ENCODE results near the gene MRPS26. TPM values are rescaled to one million over a fixed set of nuclear protein-coding genes. Genes with fewer than 3 reads are reported as not detected.

MRPS26 gene
- total RNA-seq, 4 donors from 2014 or later: 13.2 to 157 (median 35.8) TPM

GRCh38 chr20:3032624-3033023 is 13.2 kb upstream of the MRPS26 start:
- Histone ChIP-seq H3K4me3 (no peak overlapping the region), H3K4me1 (no peaks in the 10 kb centered on the region), H3K27me3 (no peaks in the 10 kb centered on the region), H3K9me3 (no peaks in the 10 kb centered on the region), H3K36me3 (no peaks in the 10 kb centered on the region), H3K27ac (no peak overlapping the region)
- DNase-seq: no peak
- intact Hi-C loops (cut with DNase I; ENCODE audit: low total_unique reads): no loop called here
- TF ChIP-seq POLR2A (IDR thresholded peaks at IDR 0.05) (no peak), CTCF (IDR thresholded peaks at IDR 0.05) (no peak)

GRCh38 chr20:3037654-3038053 is 8.2 kb upstream of the MRPS26 start:
- Histone ChIP-seq H3K27me3 (no peaks in the 10 kb centered on the region), H3K4me3 (no peak overlapping the region), H3K9me3 (no peaks in the 10 kb centered on the region), H3K36me3 (no peaks in the 10 kb centered on the region), H3K4me1 (no peaks in the 10 kb centered on the region), H3K27ac (no peak overlapping the region)
- DNase-seq: no peak
- intact Hi-C loops (cut with DNase I; ENCODE audit: low total_unique reads): no loop called here
- TF ChIP-seq CTCF (IDR thresholded peaks at IDR 0.05) (no peak), POLR2A (IDR thresholded peaks at IDR 0.05) (no peak)

- no peak for DNase-seq
Observed at GRCh38 chr20:3038454-3038853, 7.4 kb upstream of the MRPS26 start.

GRCh38 chr20:3039426-3039825 is 6.4 kb upstream of the MRPS26 start:
- Histone ChIP-seq H3K27me3 (no peaks in the 10 kb centered on the region), H3K36me3 (no peaks in the 10 kb centered on the region), H3K27ac (no peak overlapping the region), H3K4me3 (no peak overlapping the region), H3K9me3 (no peaks in the 10 kb centered on the region), H3K4me1 (no peaks in the 10 kb centered on the region)
- no peak for TF ChIP-seq POLR2A (IDR thresholded peaks at IDR 0.05)
- intact Hi-C loops (cut with DNase I; ENCODE audit: low total_unique reads): no loop called here
- DNase-seq: no peak

More at GRCh38 chr20:3038454-3038853, 7.4 kb upstream of the MRPS26 start:
- Histone ChIP-seq H3K27me3 (no peaks in the 10 kb centered on the region), H3K27ac (no peak overlapping the region), H3K9me3 (no peaks in the 10 kb centered on the region), H3K4me3 (no peak overlapping the region), H3K4me1 (no peaks in the 10 kb centered on the region), H3K36me3 (no peaks in the 10 kb centered on the region)
- TF ChIP-seq POLR2A (IDR thresholded peaks at IDR 0.05) (no peak), CTCF (IDR thresholded peaks at IDR 0.05) (no peak)
- intact Hi-C loops (cut with DNase I; ENCODE audit: low total_unique reads): no loop called here

GRCh38 chr20:3040086-3040485 is 5.8 kb upstream of the MRPS26 start:
- no peaks in the 10 kb centered on the region for H3K4me1 ChIP-seq
- no peak for DNase-seq
- no peak overlapping the region for H3K27ac ChIP-seq
- TF ChIP-seq POLR2A (IDR thresholded peaks at IDR 0.05) (no peak), CTCF (IDR thresholded peaks at IDR 0.05) (no peak)
- no peak overlapping the region for H3K4me3 ChIP-seq
- no peaks in the 10 kb centered on the region for H3K27me3 ChIP-seq
- no peaks in the 10 kb centered on the region for H3K9me3 ChIP-seq
- no peaks in the 10 kb centered on the region for H3K36me3 ChIP-seq
- intact Hi-C loops (cut with DNase I; ENCODE audit: low total_unique reads): no loop called here

GRCh38 chr20:3041854-3042409 is 3.9 kb upstream of the MRPS26 start:
- DNase-seq: no peak
- Histone ChIP-seq H3K4me1 (peaks cover 0 to 3% of the 10 kb centered on the region in 2 donors), H3K27ac (peak overlapping the region; percentile 46 to 60), H3K36me3 (no peaks in the 10 kb centered on the region), H3K27me3 (no peaks in the 10 kb centered on the region), H3K9me3 (no peaks in the 10 kb centered on the region), H3K4me3 (no peak overlapping the region)
- intact Hi-C loops (cut with DNase I; ENCODE audit: low total_unique reads): no loop called here
- TF ChIP-seq POLR2A (IDR thresholded peaks at IDR 0.05): no peak
